ENCODE results near the gene ETV6. TPM values are rescaled to one million over a fixed set of nuclear protein-coding genes. Genes with fewer than 3 reads are reported as not detected.

ETV6 gene
- polyA plus RNA-seq, 1 donor = 16.3 TPM

GRCh38 chr12:11715621-11716020 is 66.1 kb downstream of the ETV6 start:
- DNase-seq = no peak

DNA sequence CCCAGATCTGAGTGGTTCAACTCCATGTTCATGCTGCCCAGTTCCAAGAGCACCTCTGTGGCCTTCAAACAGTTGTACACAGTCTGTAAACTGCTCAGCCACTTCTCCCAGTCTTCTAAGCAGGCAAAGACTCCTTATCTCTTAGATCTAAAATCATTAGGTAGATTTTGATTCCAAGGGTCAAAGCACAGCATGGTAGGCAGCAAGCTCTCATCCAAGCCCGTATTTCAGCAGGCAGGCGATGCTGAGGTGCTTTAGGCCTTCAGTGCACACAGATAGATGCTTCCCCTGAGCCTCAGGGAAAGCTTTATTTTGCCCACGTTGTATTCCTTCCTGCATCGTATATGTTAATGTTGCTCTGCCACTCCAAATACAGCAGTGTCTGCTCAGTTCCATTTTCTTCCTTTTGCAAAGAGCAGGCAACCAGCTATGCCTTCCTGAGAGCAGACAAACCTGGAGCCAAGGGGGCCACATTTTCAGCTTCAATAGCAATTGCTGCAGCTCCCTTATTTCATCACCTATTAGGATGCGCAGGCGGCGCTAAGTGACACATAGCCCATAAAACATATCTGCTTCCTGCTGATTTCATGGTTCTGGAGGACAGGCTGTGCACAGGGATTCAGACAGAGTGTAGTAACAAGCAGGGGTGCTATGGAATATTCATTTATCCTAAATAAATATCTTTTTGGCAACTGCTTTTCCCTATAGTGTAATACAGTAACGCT is 67.5 kb downstream of the ETV6 start:
- DNase-seq = no peak

- no peak for DNase-seq
These were observed 68.1 kb downstream of the ETV6 start for GRCh38 chr12:11717519-11717961.

DNA sequence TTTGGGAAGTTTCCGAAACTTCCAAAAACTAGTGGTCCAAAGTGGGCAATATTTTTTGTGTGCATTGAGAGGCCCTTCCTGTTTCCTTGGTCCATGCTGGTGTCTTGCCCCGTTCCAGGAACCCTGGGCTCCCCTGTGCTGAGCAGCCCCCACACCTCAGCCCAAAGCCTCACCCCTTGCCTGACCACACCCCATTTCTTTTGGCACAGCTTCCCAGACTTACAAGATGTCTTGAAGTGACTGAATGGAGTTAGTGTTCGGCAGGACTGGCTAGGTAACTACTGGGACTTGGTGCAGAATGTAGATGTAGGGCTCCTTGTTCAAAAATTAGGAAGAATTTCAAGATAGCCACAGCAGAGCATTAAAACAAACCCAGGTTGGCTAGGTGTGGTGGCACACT is 68.6 kb downstream of the ETV6 start:
- no peak for DNase-seq

GRCh38 chr12:11718768-11719253 is 69.3 kb downstream of the ETV6 start:
- no peak for DNase-seq

DNA sequence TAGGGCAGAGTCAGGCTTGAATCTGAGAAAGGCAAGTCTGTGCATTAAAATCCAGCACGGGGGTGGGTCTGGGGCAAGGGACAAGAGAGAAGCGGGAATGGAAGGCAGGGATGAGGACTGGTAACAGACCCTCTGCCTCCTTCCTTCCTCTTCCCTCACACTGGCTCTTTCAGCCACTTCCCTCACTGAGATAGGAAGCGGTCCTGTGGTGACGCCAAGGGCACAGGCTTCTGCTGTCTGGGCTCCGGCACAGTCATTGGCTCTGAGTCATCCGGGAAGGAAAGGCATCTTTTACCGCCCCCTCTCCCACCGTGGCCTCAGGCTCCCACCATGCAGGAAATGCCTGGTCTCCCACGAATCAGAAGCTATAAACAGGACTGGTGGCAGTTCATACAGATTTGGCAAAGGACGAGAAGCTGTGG is 70.2 kb downstream of the ETV6 start:
- no peak for DNase-seq

DNA sequence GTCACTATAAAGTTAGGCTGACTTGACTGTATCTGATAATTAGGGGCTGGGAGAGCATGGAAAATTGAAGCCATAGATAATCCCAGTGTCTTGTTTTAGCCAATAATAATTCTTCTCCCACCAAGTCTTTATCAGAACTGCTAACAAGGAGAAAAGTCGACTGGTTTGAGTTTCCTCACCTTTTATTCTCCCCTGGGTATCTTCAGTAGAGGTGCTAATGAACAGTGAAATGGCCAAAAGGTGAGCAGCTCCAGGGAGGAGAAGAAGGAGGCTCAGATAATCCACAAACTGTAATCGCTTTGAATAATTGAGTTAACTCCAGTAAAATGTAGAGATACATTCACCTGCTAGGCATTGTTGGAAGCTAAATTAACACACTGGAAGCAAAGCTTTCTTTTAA is 72.6 kb downstream of the ETV6 start:
- no peak for DNase-seq

DNA sequence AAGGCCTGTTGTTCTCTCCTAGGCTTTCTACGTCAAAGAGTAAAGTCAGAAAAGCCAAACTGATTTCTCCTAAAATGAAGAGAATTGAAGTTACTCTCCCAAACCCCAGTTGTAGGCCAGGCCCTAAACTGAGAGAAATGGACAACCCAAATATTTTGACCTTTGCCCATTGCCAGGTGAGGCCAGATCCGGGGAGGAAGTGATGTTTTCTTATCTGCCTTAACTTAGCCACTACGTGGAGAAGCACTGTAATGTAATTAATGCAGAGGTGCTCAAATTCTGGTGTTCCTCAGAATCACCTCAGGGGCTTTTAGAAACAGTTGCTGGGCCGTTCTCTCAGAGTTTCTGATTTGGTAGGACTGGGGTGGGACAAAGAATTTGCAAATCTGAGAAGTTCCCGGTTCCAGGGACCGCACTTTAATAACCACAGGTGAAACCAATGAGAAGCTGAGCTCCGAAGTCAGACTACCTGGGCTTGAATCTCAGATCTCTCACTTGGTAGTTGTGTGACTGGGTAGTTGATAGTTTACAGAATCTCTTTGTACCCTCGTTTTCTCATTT is 73.2 kb downstream of the ETV6 start:
- no peak for DNase-seq

DNA sequence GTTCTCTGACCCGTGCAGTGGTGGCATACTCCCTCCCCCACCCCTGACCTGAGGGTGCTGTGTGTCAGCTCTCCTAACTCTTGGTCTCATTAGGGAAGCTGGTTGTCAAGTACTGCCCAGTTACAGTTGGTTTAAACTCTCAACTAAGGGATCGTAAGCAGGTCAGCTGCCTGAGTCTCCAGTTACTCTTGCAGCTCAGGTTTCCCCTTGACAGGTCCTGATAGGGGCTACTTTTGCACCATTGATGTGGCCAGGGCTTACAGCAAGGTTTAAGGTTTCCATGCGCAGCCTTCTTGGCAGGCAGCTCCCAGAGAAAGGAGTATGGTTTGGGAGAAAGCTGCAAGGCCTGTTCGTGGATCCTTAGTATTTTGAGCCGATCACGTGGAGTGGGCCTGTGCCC is 74.5 kb downstream of the ETV6 start:
- DNase-seq = peak; percentile 51

DNA sequence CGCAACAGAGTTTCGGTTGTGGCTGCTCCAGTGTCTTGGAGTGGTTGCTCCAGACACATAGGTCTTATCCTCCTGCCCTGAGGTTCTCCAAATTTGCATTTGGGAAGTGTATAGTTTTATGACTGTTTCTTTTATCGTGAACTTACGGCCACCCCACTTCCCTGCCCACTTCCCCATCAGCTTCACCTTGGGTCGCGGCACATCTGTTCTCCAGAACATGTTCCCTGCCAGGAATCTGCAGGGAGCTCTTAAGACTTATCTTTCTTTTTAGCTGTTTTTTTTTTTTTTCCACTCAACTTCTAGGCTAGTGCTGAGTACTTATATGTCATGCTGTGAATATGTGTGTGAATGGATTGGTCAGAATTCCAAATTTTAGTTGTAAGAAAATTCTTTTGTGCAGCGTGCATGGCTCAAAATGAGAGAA is 75.4 kb downstream of the ETV6 start:
- DNase-seq = no peak

- no peak for DNase-seq
These were observed 76.2 kb downstream of the ETV6 start for GRCh38 chr12:11725686-11726085.

- no peak for DNase-seq
These were observed 77.2 kb downstream of the ETV6 start for GRCh38 chr12:11726659-11727058.

GRCh38 chr12:11727133-11727664 is 77.7 kb downstream of the ETV6 start:
- no peak for DNase-seq

- no peak for DNase-seq
These were observed 78.8 kb downstream of the ETV6 start for GRCh38 chr12:11728154-11728755.

- DNase-seq = no peak
These were observed 79.5 kb downstream of the ETV6 start for GRCh38 chr12:11729008-11729407.

- no peak for DNase-seq
These were observed 80.1 kb downstream of the ETV6 start for GRCh38 chr12:11729439-11730150.

GRCh38 chr12:11730299-11731041 is 81.0 kb downstream of the ETV6 start:
- peak; percentile 60 for DNase-seq

- DNase-seq = no peak
These were observed 81.5 kb downstream of the ETV6 start for GRCh38 chr12:11731042-11731357.

DNA sequence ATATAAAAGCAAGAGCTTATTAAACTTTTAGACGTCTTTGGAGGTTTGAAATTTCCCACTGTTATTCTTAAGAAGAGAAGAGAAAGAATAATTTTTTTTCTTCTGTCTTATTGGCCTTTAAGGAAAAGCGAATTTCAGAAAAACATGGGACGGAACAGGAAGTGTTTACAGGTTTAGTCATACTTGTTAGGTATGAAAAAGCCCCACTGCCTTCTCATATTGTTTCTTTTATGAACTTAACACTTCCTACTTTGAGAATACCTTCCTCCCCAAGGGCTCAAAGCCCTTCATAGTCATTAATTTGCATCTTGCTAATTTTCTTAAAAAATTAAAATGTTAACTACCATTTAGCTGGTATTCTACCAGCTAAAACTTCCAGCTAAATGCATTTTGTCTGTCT is 82.0 kb downstream of the ETV6 start:
- DNase-seq = no peak

- no peak for DNase-seq
These were observed 82.5 kb downstream of the ETV6 start for GRCh38 chr12:11732023-11732422.

DNA sequence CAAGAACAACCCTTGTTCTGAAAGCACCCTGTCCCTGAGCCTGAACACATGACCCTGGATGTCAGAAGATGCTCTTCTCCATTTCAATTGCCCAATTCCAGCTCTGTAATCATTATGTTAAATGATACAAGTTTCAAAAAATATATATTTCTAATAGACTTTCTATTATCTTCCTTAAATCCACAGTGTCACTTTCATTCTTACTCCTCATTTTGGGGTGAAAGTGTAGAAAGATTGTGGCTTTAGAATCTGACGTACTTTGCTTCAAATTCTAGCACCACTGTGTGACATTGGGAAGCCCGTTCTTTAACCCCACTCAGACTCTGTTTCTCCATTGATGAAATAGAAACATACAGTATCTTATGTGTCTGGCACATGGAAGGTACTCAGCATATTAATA is 83.2 kb downstream of the ETV6 start:
- no peak for DNase-seq

- DNase-seq = no peak
These were observed 85.2 kb downstream of the ETV6 start for GRCh38 chr12:11734580-11735180.

Data from left kidney (tissue), 2 donors.